Hematopoietic multipotent progenitor cell treated with erythropoietin and hydrocortisone succinate and interleukin-3 and kit ligand, for 4 days (in vitro differentiated cells): ENCODE data around the gene AIFM3.
"Not testable (repeated sequence)": the region's sequence is repeated elsewhere in the genome, so short reads cannot be mapped to it uniquely, and the experiment has no call there.

Experiments
- DNase-seq: peaks from one replicate; pipeline ENCODE4 v3.0.0-alpha.2; 2015

AIFM3 gene

DNA sequence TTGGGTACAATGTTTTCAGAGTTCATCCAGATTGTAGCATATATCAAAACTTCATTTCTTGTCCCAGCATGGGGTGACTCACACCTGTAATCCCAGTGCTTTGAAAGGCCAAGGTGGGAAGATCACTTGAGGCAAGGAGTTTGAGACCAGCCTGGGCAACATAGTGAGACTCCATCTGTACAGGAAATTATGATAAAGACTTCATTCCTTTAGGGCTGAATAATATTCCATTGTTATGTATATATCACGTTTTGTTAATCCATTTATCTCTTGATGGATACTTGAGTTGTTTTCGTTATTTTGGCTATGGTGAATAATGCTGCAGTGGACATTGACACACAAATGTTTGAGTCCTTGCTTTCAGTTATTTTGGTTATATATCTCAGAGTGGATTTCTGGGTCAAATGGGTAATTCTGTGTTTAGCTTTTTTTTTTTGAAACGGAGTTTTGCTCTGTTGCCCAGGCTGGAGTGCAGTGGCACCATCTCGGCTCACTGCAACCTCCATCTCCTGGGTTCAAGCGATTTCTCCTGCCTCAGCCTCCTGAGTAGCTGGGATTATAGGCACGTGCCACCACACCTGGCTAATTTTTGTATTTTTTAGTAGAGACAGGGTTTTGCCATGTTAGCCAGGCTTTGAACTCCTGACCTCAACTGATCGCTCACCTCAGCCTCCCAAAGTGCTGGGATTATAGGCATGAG is 24.7 kb upstream of the AIFM3 start:
- DNase-seq, result not testable (repeated sequence)

DNA sequence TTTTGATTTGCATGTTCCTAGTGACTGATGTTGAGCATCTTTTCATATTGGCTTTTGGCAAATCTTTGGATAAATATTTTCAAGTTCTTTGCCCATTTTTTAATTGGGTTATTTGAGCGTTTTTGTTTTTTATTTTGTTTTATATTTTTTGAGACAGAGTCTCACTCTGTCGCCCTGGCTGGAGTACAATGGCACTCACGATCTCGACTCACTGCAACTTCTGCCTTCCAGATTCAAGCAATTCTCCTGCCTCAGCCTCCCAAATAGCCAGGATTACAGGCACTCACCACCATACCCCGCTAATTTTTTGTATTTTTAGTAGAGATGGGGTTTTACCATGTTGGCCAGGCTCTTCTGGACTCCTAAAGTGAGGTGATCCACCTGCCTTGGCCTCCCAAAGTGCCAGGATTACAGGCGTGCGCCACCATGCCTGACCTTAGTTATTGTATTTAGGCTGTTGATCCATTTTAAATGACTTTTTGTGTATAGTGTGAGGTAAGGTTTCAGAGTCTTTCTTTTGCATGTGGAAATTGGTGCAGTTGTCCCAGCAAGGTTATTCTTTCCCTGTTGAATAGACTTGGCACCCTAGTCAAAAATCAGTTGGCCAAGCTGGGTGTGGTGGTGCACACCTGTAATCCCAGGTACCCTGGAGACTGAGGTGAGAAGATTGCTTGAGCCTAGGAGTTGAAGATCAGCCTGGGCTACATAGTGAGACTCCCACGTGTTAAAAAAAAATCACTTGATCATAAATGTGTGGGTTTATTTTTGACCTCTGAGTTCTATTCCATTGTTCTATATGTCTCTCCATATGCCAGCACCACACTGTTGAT is 23.7 kb upstream of the AIFM3 start:
- DNase-seq, result no peak

DNA sequence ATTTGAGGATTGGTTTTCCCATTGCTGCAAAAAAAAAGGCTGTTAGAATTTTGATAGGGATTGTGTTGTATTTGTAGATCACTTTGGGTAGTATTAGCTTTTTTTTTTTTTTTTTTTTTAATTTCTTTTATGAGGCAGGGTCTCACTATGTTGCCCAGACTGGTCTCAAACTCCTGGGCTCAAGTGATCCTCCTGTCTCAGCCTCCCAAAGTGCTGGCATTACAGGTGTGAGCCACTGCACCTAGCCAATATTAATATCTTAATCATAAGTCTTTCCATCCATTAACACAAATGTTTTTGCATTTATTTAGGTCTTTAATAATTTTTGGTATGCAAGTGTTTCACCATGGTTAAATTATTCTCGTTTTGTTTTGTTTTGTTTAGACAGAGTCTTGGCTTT is 23.0 kb upstream of the AIFM3 start:
- no peak for DNase-seq

DNA sequence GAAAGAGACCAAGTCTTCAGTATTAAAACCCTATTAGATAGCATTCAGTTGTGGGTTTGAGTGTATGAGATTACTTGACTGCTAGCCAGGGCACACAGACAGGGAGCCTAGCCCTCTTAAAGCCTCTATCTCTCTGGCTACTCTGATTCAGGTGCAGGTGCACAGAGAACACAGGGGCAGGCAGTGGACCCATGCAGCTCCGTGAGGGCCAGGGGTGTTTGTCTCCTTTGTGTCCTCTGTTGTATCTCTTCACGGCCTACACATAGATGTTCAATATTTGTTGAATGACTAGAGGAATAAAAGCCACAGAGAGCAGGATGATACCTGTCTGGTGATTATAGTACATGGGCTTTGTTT is 21.5 kb upstream of the AIFM3 start:
- DNase-seq, result no peak

GRCh38 chr22:20946080-20946986 is 20.7 kb upstream of the AIFM3 start:
- no peak for DNase-seq

- no peak for DNase-seq
Measured at GRCh38 chr22:20946991-20947390, 20.1 kb upstream of the AIFM3 start.

- no peak for DNase-seq
Measured at GRCh38 chr22:20948450-20948849, 18.6 kb upstream of the AIFM3 start.

- DNase-seq, result no peak
Measured at GRCh38 chr22:20948989-20949388, 18.1 kb upstream of the AIFM3 start.

DNA sequence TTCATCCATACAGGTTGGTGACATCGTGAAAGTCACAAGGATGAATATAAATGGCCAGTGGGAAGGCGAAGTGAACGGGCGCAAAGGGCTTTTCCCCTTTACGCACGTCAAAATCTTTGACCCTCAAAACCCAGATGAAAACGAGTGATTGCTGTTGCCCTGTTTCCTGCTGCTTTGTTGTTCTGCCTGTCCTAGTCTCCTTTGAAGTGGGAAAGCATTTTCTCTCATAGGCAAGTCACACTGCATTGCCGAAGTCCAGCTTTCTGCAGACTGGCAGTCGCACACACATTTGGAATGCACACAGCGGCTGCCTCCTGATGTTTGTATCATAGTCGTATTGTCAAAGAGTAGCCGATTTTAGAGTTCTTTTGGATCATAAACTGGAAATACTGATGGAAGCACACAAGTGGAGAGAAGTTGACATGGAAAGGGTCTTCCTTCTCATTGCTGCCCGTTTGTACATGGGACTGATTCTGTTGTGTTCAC is 17.3 kb upstream of the AIFM3 start:
- DNase-seq, result no peak

DNA sequence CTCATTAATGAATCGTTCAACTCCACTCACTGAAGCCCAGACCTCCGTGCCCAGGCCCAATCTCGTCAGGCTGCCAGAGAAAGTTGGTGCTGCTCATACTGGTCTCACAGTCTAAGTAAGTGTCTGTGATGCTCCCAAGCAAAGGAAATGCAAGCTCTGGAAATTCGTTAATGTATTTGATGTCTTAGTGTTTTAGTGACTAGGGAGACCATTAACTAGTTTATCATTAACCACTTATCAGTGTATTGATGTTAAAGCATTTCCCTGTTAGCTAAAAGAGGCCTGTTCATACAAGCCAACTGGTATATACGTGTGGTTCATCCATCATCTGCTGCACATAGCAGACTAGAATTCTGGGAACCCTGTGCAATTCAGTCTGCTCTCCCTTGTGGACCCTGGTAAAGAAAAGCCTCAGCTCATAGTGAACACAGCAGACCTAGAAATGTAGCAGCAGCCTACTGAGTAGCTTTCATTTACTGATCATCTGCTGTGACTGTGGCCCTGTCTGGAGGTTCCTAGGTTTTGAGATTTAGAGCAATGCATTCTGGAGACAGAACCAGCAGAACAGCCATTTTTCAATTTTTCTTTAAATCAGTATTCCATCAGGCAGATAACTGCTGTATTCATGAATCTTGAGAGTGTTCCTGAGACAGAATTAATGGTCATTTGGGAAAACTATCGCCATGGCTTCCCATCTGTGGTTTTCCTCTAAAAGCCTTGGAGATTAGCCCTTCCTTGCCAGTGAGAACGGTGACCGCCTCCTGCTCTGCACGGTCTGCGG is 15.7 kb upstream of the AIFM3 start:
- no peak for DNase-seq

DNA sequence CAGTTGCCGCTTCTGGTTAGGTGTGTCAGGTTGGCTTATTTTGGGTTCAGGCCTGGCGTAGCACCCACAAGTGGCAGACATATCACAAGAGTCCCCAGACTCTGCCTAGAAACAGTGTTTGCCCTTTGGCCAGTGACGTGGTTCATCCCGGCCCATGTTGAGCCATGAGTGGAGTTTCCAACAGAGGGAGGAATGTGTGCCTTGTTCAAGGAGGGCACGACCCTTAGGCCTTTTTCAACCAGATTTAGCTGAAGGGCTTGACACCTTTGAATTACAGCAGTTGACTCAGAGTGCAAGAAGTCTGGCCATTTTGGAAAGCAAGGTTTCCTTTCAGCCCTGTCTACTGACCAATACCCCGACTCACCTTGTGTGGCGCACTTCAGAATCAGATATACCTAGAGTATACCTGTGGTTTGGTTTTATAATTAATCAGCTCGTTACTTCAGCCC is 15.1 kb upstream of the AIFM3 start:
- no peak for DNase-seq

DNA sequence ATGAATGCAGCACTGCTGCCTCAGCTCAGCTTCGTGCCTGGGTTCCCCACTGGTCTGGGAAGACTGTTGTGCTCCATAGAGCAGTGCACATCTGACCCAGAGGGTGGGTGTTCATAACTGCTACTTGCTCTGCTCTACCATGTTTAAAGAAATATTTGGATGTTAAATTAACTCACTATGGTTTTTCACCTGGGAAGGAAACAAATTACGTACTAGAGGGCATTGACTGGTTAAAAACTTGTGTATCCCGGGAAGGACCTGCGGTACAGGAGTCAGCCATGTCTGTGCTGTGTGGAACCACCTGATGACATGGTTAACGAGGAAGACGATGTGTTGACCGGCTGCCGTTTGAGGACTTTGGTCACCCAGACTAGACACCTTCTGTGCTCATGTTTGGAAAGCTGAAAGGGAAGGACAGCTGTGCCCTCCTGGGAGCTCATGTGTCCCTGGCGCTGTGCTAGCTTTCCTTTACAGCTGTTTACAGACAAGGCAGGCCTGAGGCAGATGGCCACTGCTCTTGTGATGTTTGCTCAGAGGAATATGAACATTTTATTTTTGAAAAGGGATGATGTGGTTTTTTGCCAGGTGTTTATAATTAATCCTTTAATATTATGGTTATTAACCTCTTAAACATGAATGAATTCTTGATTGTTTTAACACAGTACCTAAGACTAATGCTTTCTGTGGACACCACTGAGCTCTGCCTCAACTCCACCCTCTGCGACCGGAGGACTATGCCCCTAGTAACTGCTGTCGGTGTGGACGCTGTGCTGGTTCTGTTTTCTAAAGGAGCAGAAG is 14.3 kb upstream of the AIFM3 start:
- DNase-seq, result no peak

- no peak for DNase-seq
Measured at GRCh38 chr22:20953342-20953608, 13.8 kb upstream of the AIFM3 start.

- DNase-seq, result no peak
Measured at GRCh38 chr22:20953668-20954500, 13.2 kb upstream of the AIFM3 start.

DNA sequence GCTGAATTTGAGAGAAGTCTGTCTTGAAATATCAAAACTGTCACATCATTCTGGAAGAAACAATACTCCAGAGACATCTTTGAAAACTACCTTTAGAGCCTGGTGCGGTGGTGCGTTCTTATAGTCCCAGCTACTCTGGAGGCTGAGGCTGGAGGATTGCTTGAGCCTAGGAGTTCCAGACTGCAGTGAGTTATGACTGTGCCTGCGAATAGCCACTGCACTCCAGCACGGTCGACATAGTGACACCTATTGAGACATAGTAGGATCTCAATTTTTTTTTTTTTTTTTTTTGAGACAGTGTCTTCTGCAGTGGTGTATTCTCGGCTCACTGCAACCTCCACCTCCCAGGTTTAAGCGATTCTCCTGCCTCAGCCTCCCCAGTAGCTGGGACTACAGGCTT is 11.5 kb upstream of the AIFM3 start:
- DNase-seq, result peak; percentile 48

- DNase-seq, result peak; percentile 62
Measured at GRCh38 chr22:20956258-20957101, 10.6 kb upstream of the AIFM3 start.

GRCh38 chr22:20957102-20957682 is 9.9 kb upstream of the AIFM3 start:
- no peak for DNase-seq

- DNase-seq, result peak; percentile 81
Measured at GRCh38 chr22:20957683-20958431, 9.2 kb upstream of the AIFM3 start.
